OCI-LY3 (cell line): ENCODE data around the gene EYS.

ENCODE experiments used
- H2AFZ ChIP-seq: fragments of 200-600, 300-600 bp; shearing (Covaris generic); 2 replicates; pipeline ENCODE4 v1.6.0; 2014; ENCODE audit warnings: antibody characterized with exemption, low read depth, low read length
- H3K27ac ChIP-seq: fragments of 200-600, 300-600 bp; sonication (generic); 2 replicates; pipeline ENCODE4 v1.5.1; 2014; ENCODE audit warnings: mild to moderate bottlenecking, low read length, moderate library complexity, mixed read lengths
- H3K27me3 ChIP-seq: fragments of 200-600, 300-600 bp; sonication (generic); 2 replicates; pipeline ENCODE4 v1.6.1; 2014; ENCODE audit warnings: low read depth, low read length, mixed read lengths
- H3K36me3 ChIP-seq: fragments of 200-600, 300-600 bp; sonication (generic); replicated peaks from 2 replicates; pipeline ENCODE3; 2014; ENCODE audit warnings: low read depth, low read length, mixed read lengths
- H3K4me1 ChIP-seq: fragments of 300-600, 200-600 bp; sonication (generic); 2 replicates; pipeline ENCODE4 v1.6.1; 2014; ENCODE audit warnings: low read length, mixed read lengths
- H3K4me2 ChIP-seq: fragments of 200-600, 300-600 bp; sonication (generic); 2 replicates; pipeline ENCODE4 v1.6.1; 2014; ENCODE audit warnings: low read length, mixed read lengths
- H3K4me3 ChIP-seq: fragments of 300-600, 200-600 bp; sonication (generic); 2 replicates; pipeline ENCODE4 v1.5.1; 2014; ENCODE audit warnings: antibody characterized with exemption, mild to moderate bottlenecking, low read length, moderate library complexity
- H3K79me2 ChIP-seq: fragments of 300-600, 200-600 bp; shearing (Covaris generic); 2 replicates; pipeline ENCODE4 v1.6.1; 2014; ENCODE audit warnings: mild to moderate bottlenecking, low read length, mixed read lengths
- H3K9ac ChIP-seq: fragments of 300-600, 200-600 bp; shearing (Covaris generic); 2 replicates; pipeline ENCODE4 v1.6.0; 2014; ENCODE audit warnings: mild to moderate bottlenecking, low read length, moderate library complexity
- H3K9me3 ChIP-seq: fragments of 200-600, 300-600 bp; shearing (Covaris generic); 2 replicates; pipeline ENCODE4 v1.6.1; 2014; ENCODE audit warnings: low read length, mixed read lengths; ENCODE audit not compliant: insufficient read depth
- H4K20me1 ChIP-seq: fragments of 200-600, 300-600 bp; sonication (generic); 2 replicates; pipeline ENCODE4 v1.6.1; 2016; ENCODE audit warnings: low read length, mixed read lengths; ENCODE audit not compliant: insufficient read depth
- EZH2phosphoT487 ChIP-seq: fragments of 200-600 bp; shearing (Covaris generic); IDR thresholded peaks from 2 replicates; pipeline ENCODE4 v1.6.1; 2018; ENCODE audit warnings: antibody characterized with exemption, mixed run types, low read depth
- TF ChIP-seq, protein P1 (sequence below): fragments of 200-600, 300-600 bp; sonication (generic); IDR thresholded peaks from 2 replicates; pipeline ENCODE4 v1.5.1; 2014; ENCODE audit warnings: antibody characterized with exemption, low read length, low read depth

Gene EYS

GRCh38 chr6:64896939-64897338 is 810.1 kb downstream of the EYS start:
- H3K4me3 ChIP-seq: no peak overlapping the region
- H2AFZ ChIP-seq: no peak overlapping the region
- no peaks in the 10 kb centered on the region for H3K27me3 ChIP-seq
- TF ChIP-seq, protein P1, sequence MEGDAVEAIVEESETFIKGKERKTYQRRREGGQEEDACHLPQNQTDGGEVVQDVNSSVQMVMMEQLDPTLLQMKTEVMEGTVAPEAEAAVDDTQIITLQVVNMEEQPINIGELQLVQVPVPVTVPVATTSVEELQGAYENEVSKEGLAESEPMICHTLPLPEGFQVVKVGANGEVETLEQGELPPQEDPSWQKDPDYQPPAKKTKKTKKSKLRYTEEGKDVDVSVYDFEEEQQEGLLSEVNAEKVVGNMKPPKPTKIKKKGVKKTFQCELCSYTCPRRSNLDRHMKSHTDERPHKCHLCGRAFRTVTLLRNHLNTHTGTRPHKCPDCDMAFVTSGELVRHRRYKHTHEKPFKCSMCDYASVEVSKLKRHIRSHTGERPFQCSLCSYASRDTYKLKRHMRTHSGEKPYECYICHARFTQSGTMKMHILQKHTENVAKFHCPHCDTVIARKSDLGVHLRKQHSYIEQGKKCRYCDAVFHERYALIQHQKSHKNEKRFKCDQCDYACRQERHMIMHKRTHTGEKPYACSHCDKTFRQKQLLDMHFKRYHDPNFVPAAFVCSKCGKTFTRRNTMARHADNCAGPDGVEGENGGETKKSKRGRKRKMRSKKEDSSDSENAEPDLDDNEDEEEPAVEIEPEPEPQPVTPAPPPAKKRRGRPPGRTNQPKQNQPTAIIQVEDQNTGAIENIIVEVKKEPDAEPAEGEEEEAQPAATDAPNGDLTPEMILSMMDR: no peak
- TF ChIP-seq EZH2phosphoT487: no peak
- H4K20me1 ChIP-seq: no peaks in the 10 kb centered on the region
- no peaks in the 10 kb centered on the region for H3K79me2 ChIP-seq
- H3K27ac ChIP-seq: no peak overlapping the region
- no peak overlapping the region for H3K4me2 ChIP-seq
- H3K36me3 ChIP-seq: no peaks in the 10 kb centered on the region
- H3K9ac ChIP-seq: no peak overlapping the region
- no peaks in the 10 kb centered on the region for H3K9me3 ChIP-seq
- no peaks in the 10 kb centered on the region for H3K4me1 ChIP-seq

DNA sequence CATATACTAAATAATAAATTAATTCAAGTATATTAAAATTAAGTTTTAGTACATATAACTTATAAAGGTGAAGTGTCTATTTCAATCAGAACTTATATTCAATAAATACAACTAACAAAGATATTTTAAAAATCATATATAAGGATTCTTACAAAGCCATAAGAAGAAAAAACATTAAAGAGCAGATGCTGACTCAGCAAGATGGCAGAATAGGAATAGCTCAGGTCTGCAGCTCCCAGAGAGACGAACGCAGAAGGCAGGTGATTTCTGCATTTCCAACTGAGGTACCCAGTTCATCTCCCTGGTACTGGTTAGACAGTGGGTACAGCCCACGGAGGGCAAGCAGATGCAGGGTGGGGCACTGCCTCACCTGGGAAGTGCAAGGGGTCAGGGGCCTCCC is 811.1 kb downstream of the EYS start:
- no peaks in the 10 kb centered on the region for H4K20me1 ChIP-seq
- H3K9me3 ChIP-seq: no peaks in the 10 kb centered on the region
- H3K36me3 ChIP-seq: no peaks in the 10 kb centered on the region
- TF ChIP-seq EZH2phosphoT487: no peak
- TF ChIP-seq, protein P1: no peak
- no peaks in the 10 kb centered on the region for H3K27me3 ChIP-seq
- H3K4me3 ChIP-seq: no peak overlapping the region
- no peak overlapping the region for H3K9ac ChIP-seq
- no peak overlapping the region for H3K4me2 ChIP-seq
- no peak overlapping the region for H3K27ac ChIP-seq
- H3K79me2 ChIP-seq: no peaks in the 10 kb centered on the region
- H2AFZ ChIP-seq: no peak overlapping the region
- no peaks in the 10 kb centered on the region for H3K4me1 ChIP-seq

- TF ChIP-seq, protein P1: no peak
- TF ChIP-seq EZH2phosphoT487: no peak
- H3K4me1 ChIP-seq: no peaks in the 10 kb centered on the region
- no peak overlapping the region for H3K9ac ChIP-seq
- H3K4me3 ChIP-seq: no peak overlapping the region
- H3K79me2 ChIP-seq: no peaks in the 10 kb centered on the region
- no peak overlapping the region for H3K27ac ChIP-seq
- H3K9me3 ChIP-seq: no peaks in the 10 kb centered on the region
- no peak overlapping the region for H3K4me2 ChIP-seq
- H3K27me3 ChIP-seq: no peaks in the 10 kb centered on the region
- H3K36me3 ChIP-seq: no peaks in the 10 kb centered on the region
- no peaks in the 10 kb centered on the region for H4K20me1 ChIP-seq
- no peak overlapping the region for H2AFZ ChIP-seq
Measured at GRCh38 chr6:64890609-64891008, 816.4 kb downstream of the EYS start.

GRCh38 chr6:64889144-64889543 is 817.9 kb downstream of the EYS start:
- no peaks in the 10 kb centered on the region for H3K27me3 ChIP-seq
- TF ChIP-seq EZH2phosphoT487: no peak
- TF ChIP-seq, protein P1: no peak

More at GRCh38 chr6:64889144-64889543, 817.9 kb downstream of the EYS start:
- Histone ChIP-seq H3K4me1 (no peaks in the 10 kb centered on the region), H3K4me3 (no peak overlapping the region), H4K20me1 (no peaks in the 10 kb centered on the region), H3K4me2 (no peak overlapping the region), H2AFZ (no peak overlapping the region), H3K27ac (no peak overlapping the region), H3K9ac (no peak overlapping the region), H3K9me3 (no peaks in the 10 kb centered on the region), H3K79me2 (no peaks in the 10 kb centered on the region), H3K36me3 (no peaks in the 10 kb centered on the region)
